ENCODE measurements around the gene NCL.
"Not testable (repeated sequence)": the region's sequence is repeated elsewhere in the genome, so short reads cannot be mapped to it uniquely, and the experiment has no call there.

DNA sequence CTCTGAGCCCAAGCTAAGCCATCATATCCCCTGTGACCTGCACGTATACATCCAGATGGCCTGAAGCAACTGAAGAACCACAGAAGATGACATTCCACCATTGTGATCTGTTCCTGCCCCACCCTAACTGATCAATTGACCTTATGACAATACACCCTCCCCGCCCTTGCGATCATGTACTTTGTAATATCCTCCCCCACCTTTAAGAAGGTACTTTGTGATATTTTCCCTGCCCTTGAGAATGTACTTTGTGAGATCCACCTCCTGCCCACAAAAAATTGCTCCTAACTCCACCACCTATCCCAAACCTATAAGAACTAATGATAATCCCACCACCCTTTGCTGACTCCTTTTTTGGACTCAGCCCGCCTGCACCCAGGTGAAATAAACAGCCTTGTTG, 33.8 kb downstream of the NCL start:
- TF ChIP-seq, protein P1, sequence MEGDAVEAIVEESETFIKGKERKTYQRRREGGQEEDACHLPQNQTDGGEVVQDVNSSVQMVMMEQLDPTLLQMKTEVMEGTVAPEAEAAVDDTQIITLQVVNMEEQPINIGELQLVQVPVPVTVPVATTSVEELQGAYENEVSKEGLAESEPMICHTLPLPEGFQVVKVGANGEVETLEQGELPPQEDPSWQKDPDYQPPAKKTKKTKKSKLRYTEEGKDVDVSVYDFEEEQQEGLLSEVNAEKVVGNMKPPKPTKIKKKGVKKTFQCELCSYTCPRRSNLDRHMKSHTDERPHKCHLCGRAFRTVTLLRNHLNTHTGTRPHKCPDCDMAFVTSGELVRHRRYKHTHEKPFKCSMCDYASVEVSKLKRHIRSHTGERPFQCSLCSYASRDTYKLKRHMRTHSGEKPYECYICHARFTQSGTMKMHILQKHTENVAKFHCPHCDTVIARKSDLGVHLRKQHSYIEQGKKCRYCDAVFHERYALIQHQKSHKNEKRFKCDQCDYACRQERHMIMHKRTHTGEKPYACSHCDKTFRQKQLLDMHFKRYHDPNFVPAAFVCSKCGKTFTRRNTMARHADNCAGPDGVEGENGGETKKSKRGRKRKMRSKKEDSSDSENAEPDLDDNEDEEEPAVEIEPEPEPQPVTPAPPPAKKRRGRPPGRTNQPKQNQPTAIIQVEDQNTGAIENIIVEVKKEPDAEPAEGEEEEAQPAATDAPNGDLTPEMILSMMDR (IDR thresholded peaks at IDR 0.05) = not testable (repeated sequence)
- TF ChIP-seq POLR2AphosphoS5 (IDR thresholded peaks at IDR 0.05); POLR2A (IDR thresholded peaks at IDR 0.05); EP300 (IDR thresholded peaks at IDR 0.05; ENCODE audit: low read depth): not testable (repeated sequence)
